ENCODE measurements around the gene STK17A.

STK17A gene

DNA sequence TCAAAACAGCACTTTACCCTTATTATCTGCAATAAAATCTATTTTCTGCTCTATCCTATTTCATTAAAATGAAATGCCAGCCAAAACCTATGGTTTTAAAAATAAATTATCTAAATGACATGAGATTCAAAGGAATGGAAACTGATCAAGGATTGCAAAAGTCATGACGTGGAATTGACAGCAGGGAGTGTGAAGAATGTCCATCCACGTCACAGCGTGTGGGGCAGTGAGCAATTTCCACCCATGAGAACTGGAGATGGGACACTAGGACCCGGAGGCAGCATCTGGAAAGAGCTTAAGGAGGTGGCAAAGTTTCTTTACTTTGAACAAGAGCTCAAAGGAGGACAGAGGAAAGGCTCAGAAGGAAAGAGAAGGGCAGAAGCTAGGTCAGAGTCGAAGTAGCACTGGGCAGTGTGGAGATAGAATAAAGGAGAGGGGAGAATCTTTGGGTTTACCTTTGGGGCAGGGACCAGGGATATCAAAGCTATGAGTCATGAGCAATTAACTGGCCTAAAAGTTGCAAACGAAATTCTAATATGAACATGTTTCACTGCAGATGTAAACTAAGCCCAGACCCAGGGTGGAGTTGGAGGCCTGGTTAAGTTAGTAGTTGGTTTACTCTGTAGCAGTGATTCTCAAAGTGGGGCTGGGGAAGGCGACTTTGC lies 24.9 kb upstream of the STK17A start:
- H3K9me3 ChIP-seq (ENCODE audit: severe bottlenecking): no peaks in the 10 kb centered on the region
- ATAC-seq (ENCODE audit: low read depth): peak; percentile 78
- TF ChIP-seq, protein P1, sequence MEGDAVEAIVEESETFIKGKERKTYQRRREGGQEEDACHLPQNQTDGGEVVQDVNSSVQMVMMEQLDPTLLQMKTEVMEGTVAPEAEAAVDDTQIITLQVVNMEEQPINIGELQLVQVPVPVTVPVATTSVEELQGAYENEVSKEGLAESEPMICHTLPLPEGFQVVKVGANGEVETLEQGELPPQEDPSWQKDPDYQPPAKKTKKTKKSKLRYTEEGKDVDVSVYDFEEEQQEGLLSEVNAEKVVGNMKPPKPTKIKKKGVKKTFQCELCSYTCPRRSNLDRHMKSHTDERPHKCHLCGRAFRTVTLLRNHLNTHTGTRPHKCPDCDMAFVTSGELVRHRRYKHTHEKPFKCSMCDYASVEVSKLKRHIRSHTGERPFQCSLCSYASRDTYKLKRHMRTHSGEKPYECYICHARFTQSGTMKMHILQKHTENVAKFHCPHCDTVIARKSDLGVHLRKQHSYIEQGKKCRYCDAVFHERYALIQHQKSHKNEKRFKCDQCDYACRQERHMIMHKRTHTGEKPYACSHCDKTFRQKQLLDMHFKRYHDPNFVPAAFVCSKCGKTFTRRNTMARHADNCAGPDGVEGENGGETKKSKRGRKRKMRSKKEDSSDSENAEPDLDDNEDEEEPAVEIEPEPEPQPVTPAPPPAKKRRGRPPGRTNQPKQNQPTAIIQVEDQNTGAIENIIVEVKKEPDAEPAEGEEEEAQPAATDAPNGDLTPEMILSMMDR (IDR thresholded peaks at IDR 0.05; ENCODE audit: poor library complexity, severe bottlenecking): no peak
- peaks cover 14% of the 10 kb centered on the region for H3K4me1 ChIP-seq (ENCODE audit: insufficient read depth, poor library complexity, severe bottlenecking)
- DNase-seq (ENCODE audit: low spot score): no peak
- H3K27ac ChIP-seq (ENCODE audit: poor library complexity, severe bottlenecking): no peak overlapping the region
- H3K36me3 ChIP-seq (ENCODE audit: low read depth): no peaks in the 10 kb centered on the region
- no peak overlapping the region for H3K4me3 ChIP-seq (ENCODE audit: severe bottlenecking)
- no peaks in the 10 kb centered on the region for H3K27me3 ChIP-seq (ENCODE audit: insufficient read depth, poor library complexity, severe bottlenecking)

DNA sequence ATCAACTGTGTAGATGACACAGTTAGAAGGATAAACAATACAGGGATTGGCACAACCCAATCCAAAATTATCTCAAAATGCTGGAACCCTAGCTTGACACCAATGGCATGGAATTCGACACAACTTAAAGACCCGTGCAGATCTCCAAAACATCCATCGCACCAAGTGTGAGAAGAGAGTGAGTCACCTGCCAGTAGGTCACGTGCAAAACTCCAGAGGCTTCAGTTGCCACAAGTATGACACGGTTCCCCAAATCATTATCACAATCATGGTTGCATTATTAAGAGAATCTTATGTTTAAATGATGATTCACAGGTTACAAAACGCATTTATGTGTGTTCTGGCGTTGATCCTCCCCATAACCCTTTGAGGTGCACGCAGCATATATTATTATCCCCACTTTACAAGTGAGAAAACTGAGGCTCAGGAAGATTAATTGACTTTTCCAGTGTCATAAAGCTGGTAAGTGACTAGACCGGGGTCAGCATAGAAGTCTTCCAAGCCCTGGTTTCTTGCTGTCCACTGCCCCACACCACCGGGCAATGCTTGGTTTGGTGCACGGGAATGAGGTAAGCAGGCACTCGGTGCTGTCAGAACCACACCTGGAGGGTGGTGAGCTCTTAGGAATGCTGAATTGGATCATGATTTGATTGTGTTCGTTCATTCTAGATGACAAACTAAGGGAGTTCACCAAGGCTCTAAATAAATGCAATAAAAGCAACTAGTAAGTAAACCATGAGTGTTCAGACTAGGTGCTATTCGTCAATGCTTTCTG lies 23.6 kb upstream of the STK17A start:
- TF ChIP-seq, protein P1 (IDR thresholded peaks at IDR 0.05; ENCODE audit: poor library complexity, severe bottlenecking): no peak
- no peak overlapping the region for H3K4me3 ChIP-seq (ENCODE audit: severe bottlenecking)
- no peaks in the 10 kb centered on the region for H3K9me3 ChIP-seq (ENCODE audit: severe bottlenecking)
- DNase-seq (ENCODE audit: low spot score) (no peak), ATAC-seq (ENCODE audit: low read depth) (no peak)
- no peaks in the 10 kb centered on the region for H3K36me3 ChIP-seq (ENCODE audit: low read depth)
- no peaks in the 10 kb centered on the region for H3K27me3 ChIP-seq (ENCODE audit: insufficient read depth, poor library complexity, severe bottlenecking)
- H3K27ac ChIP-seq (ENCODE audit: poor library complexity, severe bottlenecking): no peak overlapping the region
- peaks cover 8% of the 10 kb centered on the region for H3K4me1 ChIP-seq (ENCODE audit: insufficient read depth, poor library complexity, severe bottlenecking)

- peaks cover 8% of the 10 kb centered on the region for H3K4me1 ChIP-seq (ENCODE audit: insufficient read depth, poor library complexity, severe bottlenecking)
- H3K9me3 ChIP-seq (ENCODE audit: severe bottlenecking): no peaks in the 10 kb centered on the region
- no peak overlapping the region for H3K4me3 ChIP-seq (ENCODE audit: severe bottlenecking)
- H3K36me3 ChIP-seq (ENCODE audit: low read depth): no peaks in the 10 kb centered on the region
- H3K27me3 ChIP-seq (ENCODE audit: insufficient read depth, poor library complexity, severe bottlenecking): no peaks in the 10 kb centered on the region
- ATAC-seq (ENCODE audit: low read depth): no peak
- DNase-seq (ENCODE audit: low spot score): no peak
- H3K27ac ChIP-seq (ENCODE audit: poor library complexity, severe bottlenecking): no peak overlapping the region
- TF ChIP-seq, protein P1 (IDR thresholded peaks at IDR 0.05; ENCODE audit: poor library complexity, severe bottlenecking): no peak
Measured at GRCh38 chr7:43559946-43560335, 23.0 kb upstream of the STK17A start.

GRCh38 chr7:43560742-43561330 lies 22.1 kb upstream of the STK17A start:
- no peak for DNase-seq (ENCODE audit: low spot score)
- H3K4me1 ChIP-seq (ENCODE audit: insufficient read depth, poor library complexity, severe bottlenecking): peaks cover 8% of the 10 kb centered on the region
- no peaks in the 10 kb centered on the region for H3K27me3 ChIP-seq (ENCODE audit: insufficient read depth, poor library complexity, severe bottlenecking)

More at GRCh38 chr7:43560742-43561330, 22.1 kb upstream of the STK17A start:
- no peaks in the 10 kb centered on the region for H3K36me3 ChIP-seq (ENCODE audit: low read depth)
- no peak overlapping the region for H3K27ac ChIP-seq (ENCODE audit: poor library complexity, severe bottlenecking)
- ATAC-seq (ENCODE audit: low read depth): no peak
- no peaks in the 10 kb centered on the region for H3K9me3 ChIP-seq (ENCODE audit: severe bottlenecking)
- TF ChIP-seq, protein P1 (IDR thresholded peaks at IDR 0.05; ENCODE audit: poor library complexity, severe bottlenecking): no peak
- no peak overlapping the region for H3K4me3 ChIP-seq (ENCODE audit: severe bottlenecking)

All from RWPE2 (cell line).